GM19043 (cell line): ENCODE results near the gene MYOZ2.

Experiments
- ATAC-seq: cut with Tn5 transposase; IDR thresholded peaks from one replicate; pipeline ENCODE4 v1.9.1; 2021; ENCODE audit warnings: low read depth; ENCODE audit not compliant: unreplicated experiment

The MYOZ2 gene

DNA sequence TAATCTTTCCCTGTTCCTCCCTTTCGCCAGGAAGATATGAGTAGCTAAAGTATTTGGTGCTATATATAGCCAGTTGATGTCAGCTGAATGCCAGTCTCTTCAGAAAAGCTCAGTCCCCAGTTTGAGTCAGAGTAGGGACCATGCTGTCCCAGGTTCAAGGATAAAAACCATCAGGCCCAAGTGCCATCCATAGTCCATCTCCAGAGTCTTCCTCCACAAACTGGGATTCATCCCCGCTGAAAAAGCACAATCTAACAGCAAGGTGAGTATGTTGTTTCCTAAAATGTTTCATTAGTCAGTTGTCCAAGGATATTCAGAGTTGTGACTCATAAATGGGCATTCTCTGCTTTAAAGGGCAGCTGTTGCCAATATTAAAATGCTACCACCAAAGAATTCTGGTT lies at the start of gene MYOZ2:
Gene MYOZ2 (plus strand): TSS at position 112 of the 401 bp plus-strand sequence. CDS start 694 bp downstream, outside the sequence.
- ATAC-seq: no peak

DNA sequence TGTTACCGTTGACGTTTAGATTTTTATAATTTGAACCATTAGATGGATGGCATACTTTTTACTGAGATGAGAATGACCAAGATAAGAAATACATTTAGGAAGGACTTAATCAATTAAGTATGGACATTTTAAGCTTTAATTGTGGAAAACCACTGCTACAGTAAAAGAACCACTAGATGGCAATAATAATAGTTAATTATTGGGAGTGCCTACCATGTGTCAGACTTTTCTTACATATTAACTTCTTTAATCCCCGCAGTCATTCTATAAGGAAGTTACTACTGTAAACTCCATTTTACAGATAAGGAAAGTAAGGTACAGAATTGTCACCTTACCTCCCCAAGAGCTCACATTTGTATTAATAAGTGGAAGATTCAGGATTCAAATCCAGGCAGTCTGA lies 48.5 kb upstream of the MYOZ2 start:
- no peak for ATAC-seq

- ATAC-seq: no peak
These were observed 48.0 kb upstream of the MYOZ2 start for GRCh38 chr4:119087656-119088055.

GRCh38 chr4:119093042-119093827 lies 42.4 kb upstream of the MYOZ2 start:
- ATAC-seq: no peak

DNA sequence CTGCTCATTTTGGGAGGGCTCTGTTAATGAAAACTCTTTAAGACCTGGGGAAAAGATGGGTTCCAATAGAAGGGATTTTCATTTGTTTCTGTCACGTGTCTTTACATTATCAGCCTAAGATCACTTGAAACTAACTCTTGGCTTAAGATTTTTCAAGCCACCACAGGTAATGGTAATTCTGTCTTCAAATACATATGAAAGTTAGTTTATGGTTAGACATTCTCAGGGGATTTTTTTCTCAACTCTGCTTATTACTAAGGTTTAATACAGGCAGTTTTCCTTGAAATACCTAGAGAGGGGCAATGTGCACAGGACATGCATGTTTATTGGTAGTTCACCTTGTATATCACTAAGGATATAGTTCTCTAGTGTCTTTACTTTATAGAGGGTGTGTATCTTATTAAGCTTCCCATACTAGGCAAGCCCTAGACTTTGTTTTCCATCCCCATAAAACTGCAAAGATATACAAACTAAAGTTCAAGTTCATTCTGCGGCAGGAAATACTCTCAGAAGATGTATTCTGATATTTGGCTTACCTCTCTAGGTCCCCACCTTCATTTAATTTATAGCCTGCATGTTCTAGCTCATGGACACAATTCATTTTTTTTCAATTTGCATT lies 38.2 kb upstream of the MYOZ2 start:
- ATAC-seq: no peak

DNA sequence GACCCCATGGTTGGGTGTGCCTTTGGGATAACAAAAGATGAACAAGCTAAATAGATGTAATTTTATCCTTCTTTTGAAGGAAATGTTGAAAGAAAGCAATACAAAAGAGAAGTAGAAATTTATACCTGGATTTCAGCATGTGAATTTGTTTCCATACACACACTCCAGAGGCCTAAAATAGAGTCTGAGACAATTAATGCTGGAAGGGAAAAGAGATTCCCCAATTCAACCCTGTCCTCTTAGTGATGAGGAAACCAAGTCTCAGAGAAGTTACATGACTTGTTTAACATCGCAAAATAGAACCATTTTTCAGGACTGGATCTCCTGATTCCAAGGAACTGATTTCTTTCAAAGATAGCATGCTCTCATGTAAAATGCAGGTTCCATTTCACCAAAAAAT lies 37.3 kb upstream of the MYOZ2 start:
- no peak for ATAC-seq

GRCh38 chr4:119099227-119099810 lies 36.3 kb upstream of the MYOZ2 start:
- ATAC-seq: no peak

- ATAC-seq: no peak
These were observed 35.0 kb upstream of the MYOZ2 start for GRCh38 chr4:119100655-119101054.

- ATAC-seq: no peak
These were observed 32.4 kb upstream of the MYOZ2 start for GRCh38 chr4:119103263-119103662.

- ATAC-seq: no peak
These were observed 30.9 kb upstream of the MYOZ2 start for GRCh38 chr4:119104644-119105273.

DNA sequence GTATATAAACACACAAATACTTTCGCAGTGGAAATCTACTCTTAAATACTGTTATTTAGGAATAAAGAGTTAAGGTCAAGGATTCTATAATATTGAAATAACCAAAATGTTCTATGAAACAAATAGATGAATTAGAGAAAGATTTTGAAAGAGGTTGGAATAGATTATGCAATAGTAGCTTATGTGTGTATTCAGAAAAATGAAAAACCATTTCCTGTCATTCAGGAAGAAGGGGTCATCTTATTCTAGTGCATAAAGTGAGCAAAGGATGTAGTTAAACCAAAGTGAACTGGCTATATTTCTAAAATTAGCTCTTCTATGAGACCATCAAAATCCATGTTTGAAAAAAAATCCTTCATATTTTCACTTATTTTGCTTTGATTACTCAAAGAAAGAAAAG lies 30.0 kb upstream of the MYOZ2 start:
- no peak for ATAC-seq

- ATAC-seq: no peak
These were observed 29.3 kb upstream of the MYOZ2 start for GRCh38 chr4:119106036-119107000.

DNA sequence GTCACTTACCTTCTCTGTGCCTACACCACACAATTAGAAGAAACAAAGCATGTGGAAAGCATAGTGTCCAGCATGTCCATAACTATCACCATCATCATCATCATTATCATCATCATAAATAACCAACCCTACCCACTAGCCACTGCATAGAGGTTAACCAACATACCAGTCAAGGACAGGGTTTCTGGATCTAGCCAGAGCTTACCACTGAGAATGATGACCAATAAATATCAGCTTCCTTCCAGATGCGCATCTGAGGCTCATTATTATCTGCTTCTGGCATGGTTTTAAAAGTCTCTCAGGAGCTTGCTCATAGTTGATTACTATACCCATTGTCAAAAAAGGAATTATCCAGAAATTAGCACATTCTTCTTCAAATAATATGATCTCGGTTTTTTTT lies 25.5 kb upstream of the MYOZ2 start:
- no peak for ATAC-seq

GRCh38 chr4:119111296-119111695 lies 24.3 kb upstream of the MYOZ2 start:
- no peak for ATAC-seq

GRCh38 chr4:119113033-119113655 lies 22.5 kb upstream of the MYOZ2 start:
- no peak for ATAC-seq

DNA sequence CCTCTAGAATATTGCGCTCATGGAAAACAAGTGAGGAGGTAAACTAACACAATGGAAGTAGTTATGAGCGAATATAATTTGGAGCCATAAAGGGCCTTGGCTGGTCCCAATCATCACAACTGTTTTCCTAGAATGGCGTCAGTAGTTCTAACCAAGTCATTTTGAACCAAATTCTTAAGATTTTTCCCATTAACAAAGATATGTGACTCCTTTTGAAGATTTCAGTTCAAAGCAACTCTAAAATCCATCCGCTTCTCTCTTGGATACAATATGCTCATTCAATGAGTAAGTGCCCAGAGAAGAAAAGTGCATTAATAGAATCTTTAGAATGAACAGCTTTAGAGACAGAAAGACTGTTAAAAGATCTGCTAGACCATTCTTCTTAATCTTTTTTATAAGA lies 19.6 kb upstream of the MYOZ2 start:
- ATAC-seq: no peak

DNA sequence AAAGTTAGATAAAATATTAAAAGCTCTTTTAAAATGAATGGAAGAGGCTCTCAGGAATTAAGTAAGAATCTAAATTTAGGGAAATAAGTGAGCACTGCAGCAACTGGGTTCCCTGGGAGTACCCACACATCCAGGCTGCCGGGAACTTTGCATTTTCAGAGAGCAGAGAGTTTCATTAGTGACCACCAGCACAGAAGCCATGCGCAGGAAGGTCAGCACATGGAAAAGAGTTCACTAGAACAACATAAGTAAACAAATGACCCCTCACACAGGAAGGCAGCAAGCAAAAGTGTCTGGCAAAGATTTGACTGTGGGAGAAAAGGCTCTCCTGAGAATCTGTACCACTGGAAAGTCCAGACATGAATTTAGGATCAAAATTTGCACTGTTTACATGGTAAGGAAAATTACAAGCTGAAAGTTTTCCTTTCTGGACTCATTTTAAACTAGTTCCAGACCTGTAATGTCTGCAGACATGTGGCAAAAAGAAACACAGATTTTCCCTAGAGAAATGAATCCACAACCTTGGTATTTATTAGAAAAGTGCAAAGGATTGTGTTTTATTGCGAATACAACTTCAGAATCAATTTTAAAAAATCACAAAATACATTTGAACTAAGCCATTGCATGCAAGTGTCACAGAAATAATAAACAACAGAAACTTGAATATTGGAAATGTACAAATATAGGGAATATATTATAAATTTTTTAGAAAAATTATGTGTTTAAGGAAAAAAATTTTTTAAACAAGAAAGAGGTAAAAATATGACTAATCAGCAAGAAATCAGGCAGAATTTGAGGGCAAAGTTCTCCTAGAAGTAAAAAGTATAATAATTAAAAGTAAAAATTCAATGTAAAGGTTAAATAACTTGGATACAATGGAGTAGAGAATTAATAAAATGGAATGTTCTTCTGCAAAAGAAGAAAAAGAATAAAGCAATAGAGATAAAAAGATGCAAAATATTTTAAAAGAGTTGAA lies 18.4 kb upstream of the MYOZ2 start:
- no peak for ATAC-seq

- no peak for ATAC-seq
These were observed 17.2 kb upstream of the MYOZ2 start for GRCh38 chr4:119118397-119118796.

- ATAC-seq: no peak
These were observed 11.3 kb upstream of the MYOZ2 start for GRCh38 chr4:119124352-119124751.
